GM12801 (cell line): ENCODE measurements around the gene PRKCZ.

Experiments
- CTCF ChIP-seq: IDR thresholded peaks from one replicate; pipeline ENCODE4 v1.5.1; 2011; ENCODE audit warnings: control low read depth; ENCODE audit not compliant: insufficient read length; ENCODE audit errors: extremely low read depth

PRKCZ gene

GRCh38 chr1:2103901-2104590, 53.8 kb downstream of the PRKCZ start:
- TF ChIP-seq CTCF, result no peak

GRCh38 chr1:2104621-2105427, 54.6 kb downstream of the PRKCZ start:
- TF ChIP-seq CTCF, result no peak

GRCh38 chr1:2105781-2106524, 55.7 kb downstream of the PRKCZ start:
- TF ChIP-seq CTCF, result no peak

GRCh38 chr1:2106659-2107405, 56.6 kb downstream of the PRKCZ start:
- no peak for TF ChIP-seq CTCF

- TF ChIP-seq CTCF, result no peak
Observed at GRCh38 chr1:2107586-2108212, 57.5 kb downstream of the PRKCZ start.

- TF ChIP-seq CTCF, result no peak
Observed at GRCh38 chr1:2108213-2108876, 58.1 kb downstream of the PRKCZ start.
